ENCODE measurements around the gene MFRP. TPM values are rescaled to one million over a fixed set of nuclear protein-coding genes. Genes with fewer than 3 reads are reported as not detected.
A peak's percentile ranks its signal among the peaks of the same experiment; 100 is the strongest.

MFRP gene
- total RNA-seq, 1 donor: not detected

GRCh38 chr11:119299416-119299815 is 47.1 kb downstream of the MFRP start:
- TF ChIP-seq, protein P1, sequence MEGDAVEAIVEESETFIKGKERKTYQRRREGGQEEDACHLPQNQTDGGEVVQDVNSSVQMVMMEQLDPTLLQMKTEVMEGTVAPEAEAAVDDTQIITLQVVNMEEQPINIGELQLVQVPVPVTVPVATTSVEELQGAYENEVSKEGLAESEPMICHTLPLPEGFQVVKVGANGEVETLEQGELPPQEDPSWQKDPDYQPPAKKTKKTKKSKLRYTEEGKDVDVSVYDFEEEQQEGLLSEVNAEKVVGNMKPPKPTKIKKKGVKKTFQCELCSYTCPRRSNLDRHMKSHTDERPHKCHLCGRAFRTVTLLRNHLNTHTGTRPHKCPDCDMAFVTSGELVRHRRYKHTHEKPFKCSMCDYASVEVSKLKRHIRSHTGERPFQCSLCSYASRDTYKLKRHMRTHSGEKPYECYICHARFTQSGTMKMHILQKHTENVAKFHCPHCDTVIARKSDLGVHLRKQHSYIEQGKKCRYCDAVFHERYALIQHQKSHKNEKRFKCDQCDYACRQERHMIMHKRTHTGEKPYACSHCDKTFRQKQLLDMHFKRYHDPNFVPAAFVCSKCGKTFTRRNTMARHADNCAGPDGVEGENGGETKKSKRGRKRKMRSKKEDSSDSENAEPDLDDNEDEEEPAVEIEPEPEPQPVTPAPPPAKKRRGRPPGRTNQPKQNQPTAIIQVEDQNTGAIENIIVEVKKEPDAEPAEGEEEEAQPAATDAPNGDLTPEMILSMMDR (IDR thresholded peaks at IDR 0.05; ENCODE audit: insufficient read depth, low read depth, low read length): no peak
- DNase-seq (ENCODE audit: low read depth): no peak
- no peak overlapping the region for H3K4me3 ChIP-seq (ENCODE audit: low read depth, low read length)

- TF ChIP-seq, protein P1 (IDR thresholded peaks at IDR 0.05; ENCODE audit: insufficient read depth, low read depth, low read length): no peak
- no peak for DNase-seq (ENCODE audit: low read depth)
- H3K4me3 ChIP-seq (ENCODE audit: low read depth, low read length): no peak overlapping the region
Observed at GRCh38 chr11:119298726-119299125, 47.8 kb downstream of the MFRP start.

GRCh38 chr11:119297938-119298337 is 48.6 kb downstream of the MFRP start:
- DNase-seq (ENCODE audit: low read depth): no peak
- H3K4me3 ChIP-seq (ENCODE audit: low read depth, low read length): no peak overlapping the region
- TF ChIP-seq, protein P1 (IDR thresholded peaks at IDR 0.05; ENCODE audit: insufficient read depth, low read depth, low read length): no peak

- TF ChIP-seq, protein P1 (IDR thresholded peaks at IDR 0.05; ENCODE audit: insufficient read depth, low read depth, low read length): peak; percentile 14
- DNase-seq (ENCODE audit: low read depth): peak; percentile 23
Observed at GRCh38 chr11:119295178-119295577, 51.3 kb downstream of the MFRP start.

GRCh38 chr11:119293461-119293860 is 53.0 kb downstream of the MFRP start:
- TF ChIP-seq, protein P1 (IDR thresholded peaks at IDR 0.05; ENCODE audit: insufficient read depth, low read depth, low read length): no peak
- no peak for DNase-seq (ENCODE audit: low read depth)
- H3K4me3 ChIP-seq (ENCODE audit: low read depth, low read length): no peak overlapping the region

More at GRCh38 chr11:119295178-119295577, 51.3 kb downstream of the MFRP start:
- H3K4me3 ChIP-seq (ENCODE audit: low read depth, low read length): no peak overlapping the region

GRCh38 chr11:119290894-119291497 is 55.5 kb downstream of the MFRP start:
- TF ChIP-seq, protein P1 (IDR thresholded peaks at IDR 0.05; ENCODE audit: insufficient read depth, low read depth, low read length): no peak
- H3K4me3 ChIP-seq (ENCODE audit: low read depth, low read length): no peak overlapping the region
- no peak for DNase-seq (ENCODE audit: low read depth)

Small RNA genes within 50 kb of the gene (small RNA-seq; reads per million reads assigned to genes)
- not detected for gene RF01225
- gene RNU6-262P: not detected

Other genes with a start within 250 kb of the MFRP start
- gene DPAGT1, start 244.9 kb downstream of the MFRP start, total RNA-seq: 21.3 and 29.4 TPM in 2 replicates
- gene C2CD2L, start 239.4 kb downstream of the MFRP start, total RNA-seq: 4.5 and 5.6 TPM in 2 replicates
- gene HINFP, start 225.1 kb downstream of the MFRP start, total RNA-seq: 18.6 and 20.3 TPM in 2 replicates
- gene ABCG4, start 197.7 kb downstream of the MFRP start, total RNA-seq: under 0.01 and 0.86 TPM in 2 replicates
- 16.4 and 17.7 TPM in 2 replicates for gene NLRX1, start 178.0 kb downstream of the MFRP start, total RNA-seq
- gene NHERF4, start 161.2 kb downstream of the MFRP start, total RNA-seq: not detected in 2 replicates
- 13.2 and 20.7 TPM in 2 replicates for gene CBL, start 140.4 kb downstream of the MFRP start, total RNA-seq
- gene MCAM, start 29.6 kb downstream of the MFRP start, total RNA-seq: 77.3 and 86.4 TPM in 2 replicates
- gene RNF26, start 12.2 kb downstream of the MFRP start, total RNA-seq: 5.2 and 5.8 TPM in 2 replicates
- 6.5 and 13.5 TPM in 2 replicates for gene C1QTNF5, start 5.8 kb downstream of the MFRP start, total RNA-seq
- under 0.01 and 0.43 TPM in 2 replicates for gene USP2, start 35.0 kb upstream of the MFRP start, total RNA-seq
- gene THY1, start 76.5 kb upstream of the MFRP start, total RNA-seq: 194 and 284 TPM in 2 replicates